OCI-LY1 (cell line): Measurements from ENCODE around the gene PFDN4.

ENCODE experiments used
- H2AFZ ChIP-seq: fragments of 200-600 bp; sonication (generic), shearing (Covaris generic); 2 replicates; pipeline ENCODE4 v1.6.0; 2014; ENCODE audit warnings: antibody characterized with exemption, mild to moderate bottlenecking, low read length
- H3F3A ChIP-seq: fragments of 200-600 bp; sonication (generic), shearing (Covaris generic); 2 replicates; pipeline ENCODE4 v1.6.0; 2014; ENCODE audit warnings: mild to moderate bottlenecking, antibody characterized with exemption, low read length, moderate library complexity; ENCODE audit not compliant: insufficient read depth
- H3K27ac ChIP-seq: fragments of 200-600 bp; sonication (generic); 2 replicates; pipeline ENCODE4 v1.5.1; 2014; ENCODE audit warnings: low read length, mixed run types, mild to moderate bottlenecking, low read depth; ENCODE audit not compliant: poor library complexity, severe bottlenecking
- H3K27me3 ChIP-seq: fragments of 200-600 bp; sonication (generic); 2 replicates; pipeline ENCODE4 v1.6.0; 2014; ENCODE audit warnings: antibody characterized with exemption, mild to moderate bottlenecking, low read length, moderate library complexity; ENCODE audit not compliant: insufficient read depth
- H3K36me3 ChIP-seq: fragments of 200-600 bp; sonication (generic); 2 replicates; pipeline ENCODE4 v1.6.1; 2014; ENCODE audit warnings: mild to moderate bottlenecking, antibody characterized with exemption, low read length, moderate library complexity, mixed read lengths; ENCODE audit not compliant: insufficient read depth
- H3K4me1 ChIP-seq: fragments of 200-600 bp; sonication (generic); 2 replicates; pipeline ENCODE4 v1.5.1; 2014; ENCODE audit warnings: mild to moderate bottlenecking, low read length, moderate library complexity; ENCODE audit not compliant: insufficient read depth, severe bottlenecking
- H3K4me2 ChIP-seq: fragments of 200-600 bp; sonication (generic), shearing (Covaris generic); 2 replicates; pipeline ENCODE4 v1.6.1; 2014; ENCODE audit warnings: low read length
- H3K4me3 ChIP-seq: fragments of 200-600 bp; sonication (generic); 2 replicates; pipeline ENCODE4 v1.5.1; 2014; ENCODE audit warnings: low read length, low read depth, mild to moderate bottlenecking, mixed read lengths; ENCODE audit not compliant: poor library complexity, severe bottlenecking
- H3K79me2 ChIP-seq: fragments of 200-600 bp; shearing (Covaris generic); 2 replicates; pipeline ENCODE4 v1.6.1; 2016; ENCODE audit warnings: mixed run types, low read length, mixed read lengths; ENCODE audit not compliant: insufficient read depth
- H3K9ac ChIP-seq: fragments of 200-600 bp; sonication (generic), shearing (Covaris generic); 2 replicates; pipeline ENCODE4 v1.6.1; 2014; ENCODE audit warnings: mild to moderate bottlenecking, low read length, mixed read lengths
- H3K9me2 ChIP-seq: fragments of 200-600 bp; sonication (generic), shearing (Covaris generic); 2 replicates; pipeline ENCODE4 v1.6.1; 2014; ENCODE audit warnings: low read depth, mild to moderate bottlenecking, low read length, mixed read lengths
- H3K9me3 ChIP-seq: fragments of 200-600 bp; shearing (Covaris generic); 2 replicates; pipeline ENCODE4 v1.6.1; 2014; ENCODE audit warnings: low read length, mixed read lengths
- H4K20me1 ChIP-seq: fragments of 200-600 bp; sonication (generic), shearing (Covaris generic); 2 replicates; pipeline ENCODE4 v1.6.0; 2016; ENCODE audit warnings: mild to moderate bottlenecking, low read length; ENCODE audit not compliant: insufficient read depth
- EZH2 ChIP-seq: fragments of 200-600 bp; sonication (generic), shearing (Covaris generic); IDR thresholded peaks from 2 replicates; pipeline ENCODE4 v1.8.0; 2017; ENCODE audit warnings: borderline replicate concordance, mixed run types, mild to moderate bottlenecking, antibody characterized with exemption, low read length, moderate library complexity, mixed read lengths
- TF ChIP-seq, protein P1 (sequence below): fragments of 200-600 bp; sonication (generic), shearing (Covaris generic); IDR thresholded peaks from 2 replicates; pipeline ENCODE4 v1.5.1; 2017; ENCODE audit warnings: mild to moderate bottlenecking, antibody characterized with exemption, low read length, moderate library complexity, mixed read lengths

Gene PFDN4

DNA sequence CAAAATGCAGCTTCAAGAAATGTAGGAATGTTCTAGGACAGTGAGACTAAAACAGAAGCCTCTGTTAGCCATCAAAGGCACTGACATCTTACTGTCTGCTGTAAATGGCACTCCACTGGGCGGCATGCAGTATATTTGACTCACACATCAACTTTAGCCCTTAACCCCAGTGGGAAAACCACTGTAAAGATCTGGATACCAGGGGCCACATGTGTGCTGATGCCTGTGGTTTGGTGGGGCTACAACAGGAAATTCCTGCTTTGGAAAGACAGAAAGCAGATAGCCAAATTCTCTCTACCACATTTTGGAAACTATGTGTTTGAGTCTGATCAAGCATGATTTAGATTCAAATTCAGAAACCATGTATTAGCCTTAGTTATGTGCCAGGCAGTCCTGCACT, 4.3 kb downstream of the PFDN4 start:
- no peak for TF ChIP-seq EZH2
- TF ChIP-seq, protein P1, sequence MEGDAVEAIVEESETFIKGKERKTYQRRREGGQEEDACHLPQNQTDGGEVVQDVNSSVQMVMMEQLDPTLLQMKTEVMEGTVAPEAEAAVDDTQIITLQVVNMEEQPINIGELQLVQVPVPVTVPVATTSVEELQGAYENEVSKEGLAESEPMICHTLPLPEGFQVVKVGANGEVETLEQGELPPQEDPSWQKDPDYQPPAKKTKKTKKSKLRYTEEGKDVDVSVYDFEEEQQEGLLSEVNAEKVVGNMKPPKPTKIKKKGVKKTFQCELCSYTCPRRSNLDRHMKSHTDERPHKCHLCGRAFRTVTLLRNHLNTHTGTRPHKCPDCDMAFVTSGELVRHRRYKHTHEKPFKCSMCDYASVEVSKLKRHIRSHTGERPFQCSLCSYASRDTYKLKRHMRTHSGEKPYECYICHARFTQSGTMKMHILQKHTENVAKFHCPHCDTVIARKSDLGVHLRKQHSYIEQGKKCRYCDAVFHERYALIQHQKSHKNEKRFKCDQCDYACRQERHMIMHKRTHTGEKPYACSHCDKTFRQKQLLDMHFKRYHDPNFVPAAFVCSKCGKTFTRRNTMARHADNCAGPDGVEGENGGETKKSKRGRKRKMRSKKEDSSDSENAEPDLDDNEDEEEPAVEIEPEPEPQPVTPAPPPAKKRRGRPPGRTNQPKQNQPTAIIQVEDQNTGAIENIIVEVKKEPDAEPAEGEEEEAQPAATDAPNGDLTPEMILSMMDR: no peak
- Histone ChIP-seq H3K79me2 (peaks cover 19% of the 10 kb centered on the region), H3K9ac (no peak overlapping the region), H3K4me1 (peaks cover 16% of the 10 kb centered on the region), H3K36me3 (peaks cover 18% of the 10 kb centered on the region), H3K27me3 (no peaks in the 10 kb centered on the region), H3K27ac (no peak overlapping the region), H3K9me2 (no peaks in the 10 kb centered on the region), H4K20me1 (no peaks in the 10 kb centered on the region), H3F3A (no peaks in the 10 kb centered on the region), H3K4me3 (no peak overlapping the region), H3K4me2 (no peak overlapping the region), H3K9me3 (no peaks in the 10 kb centered on the region), H2AFZ (no peak overlapping the region)

DNA sequence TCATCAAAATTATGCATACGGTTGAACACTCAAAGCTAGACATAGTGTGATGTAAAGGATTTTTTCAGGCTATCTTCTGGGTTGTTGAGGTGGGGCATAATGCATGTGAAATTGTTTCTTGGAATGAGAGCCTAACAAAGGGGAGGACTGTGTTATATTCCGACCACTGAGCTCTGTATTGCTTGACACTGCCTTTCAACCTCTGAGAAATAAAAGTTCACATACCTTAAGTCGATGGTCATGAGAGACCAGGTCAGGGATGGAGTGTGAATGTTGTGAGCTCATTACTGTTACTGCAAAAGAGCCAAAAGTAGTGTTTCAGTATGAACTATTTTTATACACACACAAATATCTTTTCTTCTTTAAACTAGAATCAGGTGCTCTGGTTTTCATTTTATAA, 5.0 kb downstream of the PFDN4 start:
- TF ChIP-seq, protein P1: no peak
- TF ChIP-seq EZH2: no peak
- Histone ChIP-seq H3K9me2 (no peaks in the 10 kb centered on the region), H2AFZ (no peak overlapping the region), H3K4me3 (no peak overlapping the region), H3K27me3 (no peaks in the 10 kb centered on the region), H4K20me1 (no peaks in the 10 kb centered on the region), H3K9me3 (no peaks in the 10 kb centered on the region), H3K4me2 (no peak overlapping the region), H3K27ac (no peak overlapping the region), H3K4me1 (peaks cover 16% of the 10 kb centered on the region), H3K79me2 (peaks cover 19% of the 10 kb centered on the region), H3K36me3 (peaks cover 18% of the 10 kb centered on the region), H3F3A (no peaks in the 10 kb centered on the region), H3K9ac (no peak overlapping the region)

DNA sequence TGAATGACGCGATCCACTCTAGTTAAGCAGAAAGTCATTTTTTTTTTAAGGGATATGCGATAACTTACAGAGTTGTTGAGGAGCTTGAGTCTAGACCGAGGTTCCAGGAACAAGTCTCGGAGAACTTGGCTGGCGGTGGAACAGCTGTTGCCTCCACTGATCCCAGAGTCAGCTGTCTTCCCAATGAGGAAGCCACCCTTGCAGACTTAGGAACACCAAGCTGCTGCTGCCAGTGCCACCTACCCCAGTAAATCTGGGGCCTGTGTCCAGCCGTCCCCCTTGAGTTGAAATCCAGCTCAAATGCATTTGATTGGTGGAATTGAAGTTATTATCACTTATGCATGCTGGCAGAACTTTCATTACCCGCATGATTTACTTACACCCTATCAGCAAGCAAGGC, 6.7 kb downstream of the PFDN4 start:
- Histone ChIP-seq H3K4me1 (peaks cover 5% of the 10 kb centered on the region), H3K36me3 (peaks cover 23% of the 10 kb centered on the region), H3K79me2 (peaks cover 6% of the 10 kb centered on the region; the same call in 1 of the 2 replicates)

More for the DNA sequence above, 6.7 kb downstream of the PFDN4 start:
- Histone ChIP-seq H4K20me1 (no peaks in the 10 kb centered on the region), H3K4me2 (no peak overlapping the region), H3K9me2 (no peaks in the 10 kb centered on the region), H3K4me3 (no peak overlapping the region), H3K27me3 (no peaks in the 10 kb centered on the region), H3K9ac (no peak overlapping the region), H3K9me3 (no peaks in the 10 kb centered on the region), H3F3A (no peaks in the 10 kb centered on the region), H2AFZ (no peak overlapping the region), H3K27ac (no peak overlapping the region)
- TF ChIP-seq EZH2: no peak
- TF ChIP-seq, protein P1: no peak
